Nucleus accumbens (tissue), 56 donors: ENCODE measurements around the gene BRD9.
"Not testable (repeated sequence)": the region's sequence is repeated elsewhere in the genome, so short reads cannot be mapped to it uniquely, and the experiment has no call there.

ENCODE experiments used
- DNase-seq, 56 donors: peaks; one replicate each; lab custom pipeline; 2025; lab: John Stamatoyannopoulos, UW

The BRD9 gene

DNA sequence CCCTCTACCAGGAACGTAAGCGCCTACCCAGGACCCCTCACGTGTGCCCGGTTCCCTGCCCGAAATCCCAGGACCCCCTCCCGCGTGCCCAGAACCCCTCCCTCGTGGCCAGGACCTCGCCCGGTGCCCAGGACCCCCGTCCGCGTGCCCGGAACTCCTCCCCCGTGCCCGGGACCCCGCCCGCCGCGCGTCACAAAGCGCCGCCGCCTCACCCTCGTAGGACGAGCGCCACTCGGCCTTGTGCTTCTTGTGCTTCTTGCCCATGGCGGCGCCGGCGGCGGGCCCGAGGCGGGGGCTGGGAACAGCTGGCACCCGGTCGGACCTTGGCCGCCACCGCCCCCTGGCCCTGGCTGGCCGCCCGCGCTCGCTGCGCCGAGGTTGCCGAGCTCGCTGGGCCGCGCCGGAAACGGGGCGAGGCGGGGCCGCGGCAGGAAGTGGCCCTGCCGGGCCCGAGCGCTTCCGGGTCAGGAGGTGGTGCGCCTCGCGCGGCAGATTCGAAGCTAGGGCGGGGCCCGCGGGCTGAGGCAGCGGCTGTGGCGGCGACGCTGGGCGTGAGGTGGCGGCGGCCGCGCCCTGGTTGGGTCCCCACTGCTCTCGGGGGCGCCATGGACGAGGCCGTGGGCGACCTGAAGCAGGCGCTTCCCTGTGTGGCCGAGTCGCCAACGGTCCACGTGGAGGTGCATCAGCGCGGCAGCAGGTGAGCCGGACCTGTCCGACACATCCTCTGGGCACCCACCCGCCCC lies at the start of gene BRD9, which contains the start of gene TRIP13:
Gene BRD9, minus strand, starts transcription at position 408 of the 743 bp plus-strand sequence. Its CDS starts 144 bp downstream, at position 264.
Gene TRIP13, plus strand, starts transcription at position 491 of the 743 bp plus-strand sequence. Its CDS starts 115 bp downstream, at position 606.
- peak in 53 of 56 donors; percentile 32 to 88 (median 74) for DNase-seq

DNA sequence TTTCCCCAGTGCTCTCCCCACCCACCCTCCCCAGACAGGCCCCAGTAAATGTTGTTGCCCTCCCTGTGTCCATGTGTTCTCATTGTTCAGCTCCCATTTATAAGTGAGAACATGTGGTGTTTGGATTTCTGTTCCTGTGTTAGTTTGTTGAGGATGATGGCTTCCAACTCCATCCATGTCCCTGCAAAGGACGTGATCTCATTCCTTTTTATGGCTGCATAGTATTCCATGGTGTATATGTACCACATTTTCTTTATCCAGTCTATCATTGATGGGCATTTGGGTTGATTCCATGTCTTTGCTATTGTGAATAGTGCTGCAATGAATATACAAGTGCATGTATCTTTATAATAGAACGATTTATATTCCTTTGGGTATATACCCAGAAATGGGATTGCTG lies 48.1 kb upstream of the BRD9 start:
- not testable (repeated sequence) for DNase-seq

DNA sequence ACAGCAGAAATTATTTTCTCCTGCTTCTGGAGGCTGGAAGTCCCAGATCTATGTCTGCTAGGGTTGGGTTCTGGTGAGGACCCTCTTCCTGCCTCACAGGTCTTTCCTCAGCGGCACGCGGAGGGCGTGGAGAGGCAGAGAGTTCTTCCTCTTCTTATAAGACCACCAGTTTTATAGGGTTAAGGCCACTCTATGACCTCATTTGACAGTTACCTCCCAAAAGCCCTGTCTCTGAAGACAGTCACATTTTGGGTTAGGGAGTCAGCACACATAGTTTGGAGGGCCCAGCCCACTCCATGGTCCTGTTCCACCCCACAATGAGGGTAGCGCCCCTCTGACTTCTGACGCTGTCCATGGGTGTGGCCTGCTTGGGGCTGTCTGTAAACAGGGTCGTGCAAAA lies 46.8 kb upstream of the BRD9 start:
- DNase-seq = no peak

DNA sequence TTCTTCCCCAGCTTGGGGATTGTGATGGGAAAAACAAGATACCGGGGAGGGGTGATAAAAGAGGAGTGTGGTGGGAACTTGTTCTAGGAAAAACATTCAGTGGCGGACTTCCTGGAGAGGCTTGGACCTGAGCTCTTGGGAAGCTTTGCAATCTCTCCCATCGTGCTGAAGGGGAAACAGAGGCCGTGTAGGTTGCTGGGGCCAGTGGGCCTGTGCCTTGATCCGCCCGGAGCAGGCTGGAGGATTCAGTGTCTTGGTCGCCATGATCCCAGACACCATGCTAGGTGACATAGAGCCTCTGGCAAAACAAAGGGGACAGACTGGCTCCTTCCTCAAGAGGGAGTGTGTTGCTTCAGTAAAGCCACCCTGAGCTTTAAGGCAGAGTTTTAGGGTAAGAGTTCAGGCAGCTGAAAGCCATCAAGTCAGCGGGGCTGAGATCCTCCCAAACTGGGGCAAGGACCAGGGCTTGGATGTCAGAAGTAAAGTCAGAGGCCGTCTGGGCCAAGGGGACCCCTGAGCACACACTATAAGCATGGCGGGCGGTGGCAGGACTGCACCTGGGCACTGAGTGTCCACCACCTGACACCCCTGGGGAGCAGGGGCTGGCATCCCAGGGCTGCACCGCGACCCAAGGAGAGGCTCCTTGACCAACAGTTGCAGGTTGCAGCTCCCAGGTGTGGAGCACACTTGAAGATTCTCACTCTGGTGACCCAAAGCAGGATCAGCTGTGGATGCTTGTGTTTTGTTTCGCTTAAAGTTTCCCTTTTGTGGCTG lies 44.7 kb upstream of the BRD9 start:
- DNase-seq = no peak

DNA sequence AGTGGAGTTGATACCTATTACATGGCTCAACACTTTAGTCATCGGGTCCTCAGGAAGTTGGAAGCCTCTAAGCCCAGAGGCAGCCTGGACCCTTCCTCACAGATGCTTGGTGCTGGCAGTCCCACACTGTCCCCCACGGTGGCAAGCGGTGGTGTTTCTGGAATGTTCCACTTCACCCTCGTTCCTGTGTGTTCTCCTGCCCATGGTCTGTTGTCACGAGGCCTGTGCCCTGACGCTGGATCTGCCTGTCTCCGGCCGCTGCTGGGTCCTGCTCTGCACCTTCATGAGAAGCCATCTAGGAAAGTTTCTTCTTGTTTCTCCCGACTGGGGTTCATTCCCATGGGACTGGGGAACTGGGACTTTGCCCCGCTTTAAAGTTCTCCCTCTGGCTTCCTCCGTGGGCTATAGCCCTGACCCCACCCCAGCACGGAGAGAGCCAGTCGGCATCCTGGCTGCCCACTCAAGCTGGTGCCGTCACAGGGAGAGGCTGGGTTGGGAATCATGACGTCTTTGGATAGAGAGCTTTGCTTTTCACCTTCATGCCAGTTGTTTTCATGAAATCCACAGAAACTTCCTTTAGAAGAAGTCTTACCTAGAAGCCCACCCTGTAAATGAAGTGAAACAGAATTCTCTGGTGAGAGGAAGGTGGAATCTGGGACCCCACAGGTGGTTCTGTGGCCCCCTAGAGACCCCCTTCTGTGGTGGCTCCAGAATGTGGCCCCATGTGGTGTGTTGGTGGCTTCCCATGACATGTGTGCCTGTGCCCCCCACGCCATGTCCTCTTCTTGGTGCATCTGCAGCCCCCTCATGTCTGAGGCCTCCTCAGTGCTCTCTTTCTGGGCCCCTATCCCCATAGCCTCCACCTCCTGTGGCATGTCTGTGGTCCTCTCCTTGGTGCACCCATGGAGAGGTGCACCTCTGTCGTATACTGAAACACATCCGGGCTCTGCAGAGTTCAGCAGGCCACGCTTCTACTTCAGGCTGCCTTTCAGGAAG lies 43.8 kb upstream of the BRD9 start:
- DNase-seq = no peak

DNA sequence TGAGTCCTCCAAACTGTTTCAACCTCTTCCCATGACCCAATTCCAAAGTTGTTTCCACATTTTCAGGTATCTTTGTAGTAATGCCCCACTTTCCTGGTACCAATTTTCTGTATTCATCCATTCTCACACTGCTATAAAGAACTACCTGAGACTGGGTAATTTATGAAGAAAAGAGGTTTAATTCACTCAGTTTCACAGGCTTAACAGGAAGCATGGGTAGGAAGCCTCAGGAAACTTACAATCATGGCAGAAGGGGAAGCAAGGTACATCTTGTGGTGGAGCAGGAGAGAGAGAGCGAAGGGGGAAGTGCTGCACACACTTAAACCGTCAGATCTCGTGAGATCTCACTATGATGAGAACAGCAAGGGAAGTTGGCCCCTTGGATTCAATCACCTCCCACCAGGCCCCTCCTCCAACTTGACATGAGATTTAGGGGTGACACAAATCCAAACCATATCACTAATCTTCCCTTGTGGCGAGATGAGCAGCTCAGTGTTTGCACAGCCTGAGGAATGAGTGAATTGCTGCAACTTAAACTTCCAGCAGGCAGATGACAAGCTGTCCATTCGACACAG lies 43.0 kb upstream of the BRD9 start:
- DNase-seq = no peak

DNA sequence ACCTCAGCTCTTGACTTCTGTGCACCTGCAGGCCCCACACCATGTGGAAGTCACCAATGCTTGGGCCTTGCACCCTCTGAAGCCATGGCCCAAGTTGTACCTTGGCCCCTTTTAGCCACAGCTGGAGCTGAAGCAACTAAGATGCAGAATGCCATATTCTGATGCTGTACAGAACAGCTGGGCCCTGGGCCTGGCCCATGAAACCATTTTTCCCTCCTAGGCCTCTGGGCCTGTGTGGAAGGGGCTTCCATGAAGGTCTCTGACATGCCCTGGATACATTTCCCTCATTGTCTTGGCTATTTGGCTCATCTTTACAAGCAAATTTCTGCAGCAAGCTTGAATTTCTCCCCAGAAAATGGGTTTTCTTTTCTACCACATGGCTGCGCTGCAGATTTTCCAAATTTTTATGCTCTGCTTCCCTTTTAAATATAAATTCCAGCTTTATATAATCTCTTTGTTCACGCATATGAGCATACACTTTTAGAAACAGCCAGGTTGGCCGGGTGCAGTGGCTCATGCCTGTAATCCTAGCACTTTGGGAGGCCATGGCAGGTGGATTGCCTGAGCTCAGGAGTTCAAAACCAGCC lies 41.9 kb upstream of the BRD9 start:
- not testable (repeated sequence) for DNase-seq

DNA sequence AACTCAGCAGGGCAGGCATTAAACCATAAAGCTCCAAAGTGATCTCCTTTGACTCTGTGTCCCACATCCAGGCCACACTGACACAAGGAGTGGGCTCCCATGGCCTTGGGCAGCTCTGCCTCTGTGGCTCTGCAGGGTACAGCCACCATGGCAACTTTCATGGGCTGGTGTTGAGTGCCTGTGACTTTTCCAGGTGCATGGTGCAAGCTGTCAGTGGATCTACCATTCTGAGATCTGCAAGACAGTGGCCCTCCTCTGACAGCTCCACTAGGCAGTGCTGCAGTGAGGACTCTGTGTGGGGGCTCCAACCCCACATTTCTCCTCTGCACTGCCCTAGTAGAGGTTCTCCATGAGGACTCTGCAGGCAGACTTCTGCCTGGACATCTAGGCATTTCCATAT lies 41.4 kb upstream of the BRD9 start:
- DNase-seq = not testable (repeated sequence)

DNA sequence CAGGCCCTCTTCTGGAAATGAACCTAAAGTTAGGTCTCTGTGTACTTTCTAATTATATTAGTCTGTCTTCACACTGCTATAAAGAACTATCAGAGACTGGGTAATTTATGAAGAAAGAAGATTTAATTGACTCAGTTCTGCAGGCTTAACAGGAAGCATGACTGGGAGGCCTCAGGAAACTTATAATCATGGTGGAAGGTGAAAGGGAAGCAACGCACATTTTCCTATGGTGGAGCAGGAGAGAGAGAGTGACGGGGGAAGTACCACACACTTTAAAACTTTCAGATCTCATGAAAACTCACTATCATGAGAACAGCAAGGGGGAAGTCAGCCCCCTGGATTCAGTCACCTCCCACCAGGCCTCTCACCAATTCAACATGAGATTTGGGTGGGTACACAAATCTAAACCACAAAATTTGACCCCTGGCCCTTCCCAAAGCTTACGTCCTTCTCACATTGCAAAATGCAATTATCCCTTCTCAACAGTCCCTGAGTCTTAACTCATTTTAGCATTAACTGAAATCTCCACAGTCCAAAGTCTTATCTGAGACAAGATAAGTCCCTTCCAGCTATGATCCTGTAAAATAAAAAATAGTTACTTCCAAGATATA lies 40.8 kb upstream of the BRD9 start:
- DNase-seq = no peak

DNA sequence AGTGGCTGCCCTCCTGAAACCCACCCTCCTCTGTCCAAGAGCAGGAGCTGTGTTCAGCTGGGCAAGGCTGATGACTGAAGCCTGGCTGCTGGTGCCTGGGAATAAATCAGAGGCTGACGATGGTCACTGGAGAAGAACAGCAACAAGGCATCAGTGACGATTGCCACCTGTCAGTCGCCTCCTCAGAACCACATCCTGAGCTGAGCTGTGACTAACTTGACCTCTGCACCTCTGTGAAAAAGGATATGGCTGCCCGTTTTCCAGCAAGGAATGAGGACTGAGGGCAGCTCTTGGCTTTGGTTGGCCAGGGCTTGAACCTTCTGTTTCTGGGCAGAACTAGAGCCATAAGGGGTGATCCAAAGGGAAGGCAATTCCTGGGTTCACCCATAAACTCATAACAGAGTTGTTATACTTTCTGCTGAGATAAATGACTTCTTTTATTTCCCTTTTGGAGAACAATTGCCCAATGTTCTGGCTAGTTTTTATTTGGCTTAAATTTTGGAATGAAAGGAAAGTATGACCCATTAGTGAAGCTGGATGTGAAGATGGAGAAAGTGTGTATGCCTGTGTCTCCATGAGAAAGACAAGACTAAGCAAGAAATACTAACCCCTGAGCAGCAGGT lies 40.1 kb upstream of the BRD9 start:
- no peak for DNase-seq

DNA sequence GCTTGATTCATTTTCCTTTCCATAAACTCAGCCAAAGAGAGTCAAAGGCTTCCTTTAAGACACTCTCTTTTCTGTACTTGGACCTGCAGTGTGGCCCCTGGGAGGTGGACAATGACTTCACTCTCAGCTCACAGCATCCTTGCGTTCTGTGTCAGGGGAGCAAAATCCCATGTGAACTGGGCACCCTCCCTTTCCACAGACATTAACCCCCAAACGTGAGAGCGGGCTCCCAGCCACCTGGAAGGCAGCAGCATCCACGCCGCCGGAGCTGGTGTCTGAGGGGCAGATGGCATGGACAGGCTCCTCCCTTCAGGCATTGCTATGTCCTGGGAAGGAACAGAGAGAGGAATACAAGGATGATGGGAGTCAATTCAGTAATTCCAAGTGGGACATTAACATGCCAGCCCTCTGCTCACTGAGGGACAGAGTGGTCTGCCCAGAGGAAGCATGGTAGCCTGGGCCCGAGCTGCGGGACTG lies 39.6 kb upstream of the BRD9 start:
- no peak for DNase-seq

DNA sequence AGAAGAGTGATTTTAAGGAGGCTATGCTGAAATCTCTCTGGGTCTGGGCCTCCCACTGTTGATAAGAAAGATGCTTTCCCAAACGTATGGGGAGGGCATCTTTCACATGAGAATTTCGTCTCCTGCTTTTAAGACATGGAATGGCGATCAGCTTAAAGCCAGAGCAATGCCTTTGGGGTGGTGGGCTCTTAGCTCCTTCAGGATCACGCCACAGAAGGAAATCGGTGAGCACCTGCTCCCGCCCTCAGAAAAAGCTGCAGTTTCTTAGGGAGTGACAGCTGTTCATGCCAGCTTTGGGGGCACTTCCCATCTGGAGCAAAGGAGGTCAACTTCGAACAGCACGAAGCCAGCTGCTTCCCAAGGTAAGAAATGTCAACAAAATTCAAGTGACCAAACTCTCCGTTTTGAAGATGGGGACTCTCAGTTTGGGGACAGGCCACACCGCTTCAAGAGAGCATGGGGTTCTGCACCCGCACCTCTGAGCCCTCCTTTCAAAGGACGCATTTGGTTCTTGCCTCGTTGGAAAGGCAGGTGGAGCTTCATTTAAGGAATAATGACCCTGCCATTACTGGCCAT lies 39.1 kb upstream of the BRD9 start:
- no peak for DNase-seq

DNA sequence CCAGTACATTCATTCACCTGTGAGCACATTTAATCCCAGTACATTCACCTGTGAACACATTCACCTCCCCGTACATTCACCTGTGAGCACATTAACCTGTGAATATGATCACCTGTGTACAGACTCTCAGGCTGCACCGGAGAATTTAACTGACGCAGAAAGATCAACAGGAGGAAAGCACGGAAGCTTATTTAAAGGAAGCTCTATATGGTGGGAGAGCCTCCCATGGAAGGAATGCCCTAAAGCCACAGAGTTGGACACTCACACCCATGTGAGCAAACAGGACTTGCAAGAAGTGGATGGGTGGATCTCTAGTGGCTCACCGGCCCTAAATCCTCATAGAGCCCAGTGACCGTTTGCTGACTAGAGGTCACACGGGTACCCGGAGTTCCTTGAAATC lies 38.3 kb upstream of the BRD9 start:
- DNase-seq = no peak

DNA sequence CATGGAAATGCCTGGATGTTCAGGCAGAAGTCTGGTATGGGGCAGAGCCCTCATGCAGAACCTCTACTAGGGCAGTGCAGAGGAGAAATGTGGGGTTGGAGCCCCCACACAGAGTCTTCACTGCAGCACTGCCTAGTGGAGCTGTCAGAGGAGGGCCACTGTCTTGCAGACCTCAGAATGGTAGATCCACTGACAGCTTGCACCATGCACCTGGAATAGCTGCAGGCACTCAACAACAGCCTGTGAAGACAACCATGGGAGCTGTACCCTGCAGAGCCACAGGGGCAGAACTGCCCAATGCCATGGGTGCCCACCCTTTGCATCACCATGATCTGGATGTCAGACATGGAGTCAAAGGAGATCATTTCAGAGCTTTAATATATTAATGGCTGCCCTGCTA lies 37.0 kb upstream of the BRD9 start:
- no peak for DNase-seq

DNA sequence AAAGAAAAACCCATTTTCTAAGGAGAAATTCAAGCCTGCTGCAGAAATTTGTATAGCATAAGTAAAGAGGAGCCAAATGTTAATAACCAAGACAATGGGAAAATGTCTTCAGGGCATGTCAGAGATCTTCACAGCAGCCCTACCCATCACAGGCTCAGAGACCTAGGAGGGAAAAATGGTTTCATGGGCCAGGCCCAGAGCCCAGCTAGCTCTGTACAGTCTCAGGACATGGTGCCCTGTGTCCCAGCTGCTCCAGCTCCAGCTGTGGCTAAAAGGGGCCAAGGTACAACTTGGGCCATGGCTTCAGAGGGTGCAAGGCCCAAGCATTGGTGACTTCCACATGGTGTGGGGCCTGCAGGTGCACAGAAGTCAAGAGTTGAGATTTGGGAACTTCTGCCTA lies 36.6 kb upstream of the BRD9 start:
- not testable (repeated sequence) for DNase-seq

DNA sequence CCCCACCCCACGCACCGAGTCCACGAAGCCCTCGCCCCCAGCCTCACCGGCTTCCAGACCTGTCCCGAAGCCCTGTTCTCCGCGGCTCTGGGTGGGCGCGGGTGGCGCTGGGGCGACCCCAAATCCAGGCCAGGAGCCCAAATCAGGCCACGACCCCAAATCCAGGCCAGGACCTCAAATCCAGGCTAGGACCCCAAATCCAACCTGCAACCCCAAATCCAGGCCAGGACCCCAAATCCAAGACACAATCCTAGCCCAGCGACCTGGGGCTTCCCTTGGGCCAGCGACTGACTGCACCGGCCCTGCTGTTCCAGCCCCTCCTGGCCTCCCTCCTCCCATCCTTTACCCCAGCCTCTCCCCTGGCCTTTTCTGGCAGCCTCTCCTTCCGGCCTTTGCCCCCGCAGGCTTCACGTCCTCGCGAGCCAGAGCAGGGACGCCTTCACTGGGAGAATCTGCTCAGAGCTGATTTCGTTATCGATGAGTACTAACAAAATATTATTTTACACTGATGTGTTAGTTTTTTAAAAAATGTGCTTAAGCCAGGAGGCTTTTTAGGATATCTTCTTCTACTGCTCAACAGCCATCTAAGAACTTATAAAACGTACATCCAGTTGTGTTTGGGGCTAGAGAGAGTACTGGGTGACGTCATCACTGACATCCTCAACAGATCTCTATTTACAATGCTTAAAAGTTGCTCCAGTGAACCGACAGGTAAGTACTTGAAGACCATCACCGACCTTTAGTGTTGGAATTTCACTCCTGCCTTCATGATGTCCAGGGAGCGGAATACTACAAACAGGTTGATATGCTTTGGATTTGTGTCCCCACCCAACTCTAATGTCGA lies 34.8 kb upstream of the BRD9 start:
- DNase-seq = no peak

DNA sequence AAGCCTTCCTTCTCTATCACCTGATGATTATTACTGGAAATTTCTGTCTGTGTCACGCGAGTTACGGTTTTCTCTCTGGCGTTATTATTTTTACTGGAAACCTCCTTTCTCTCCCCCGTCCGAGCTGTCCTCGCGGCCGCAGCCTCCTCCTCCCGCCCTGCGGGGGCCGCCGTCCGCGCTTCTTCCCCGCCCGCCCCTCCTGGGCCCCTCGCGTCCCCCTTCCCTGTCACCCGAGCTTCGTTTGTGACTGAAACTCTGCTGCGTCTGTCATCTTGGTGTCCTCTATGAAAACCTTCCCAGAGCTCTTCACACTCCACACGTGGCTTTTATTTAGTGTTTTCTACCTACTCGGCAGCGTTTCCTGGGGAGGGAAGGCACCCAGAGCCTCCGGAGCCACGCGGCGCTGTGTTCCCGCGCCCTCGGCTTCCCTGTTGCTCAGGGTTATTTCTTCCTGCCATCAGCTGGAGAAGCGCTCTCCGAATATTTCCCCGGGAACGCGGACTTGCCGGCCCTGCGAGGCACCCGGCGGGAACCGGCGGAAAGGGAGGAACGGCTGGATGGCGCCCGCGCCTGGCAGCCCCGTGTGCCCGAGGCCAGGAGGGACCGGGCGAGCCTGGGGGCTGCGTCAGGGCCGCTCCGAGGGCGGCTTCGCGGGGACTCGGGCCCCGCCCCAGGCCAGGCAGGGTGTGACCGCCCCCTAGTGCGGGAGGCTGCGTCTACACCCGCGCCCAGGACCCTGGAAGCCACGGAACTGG lies 34.0 kb upstream of the BRD9 start:
- DNase-seq = peak in 6 of 56 donors; percentile 8 to 31 (median 16)
